H9 (cell line): ENCODE results near the gene CYP27B1. TPM values are rescaled to one million over a fixed set of nuclear protein-coding genes. Genes with fewer than 3 reads are reported as not detected.

Experiments used
- DNase-seq: peaks from one replicate; pipeline ENCODE4 v3.0.0-alpha.2; 2017
- H2AFZ ChIP-seq: one replicate; pipeline ENCODE4 v1.6.1; 2013; ENCODE audit warnings: mild to moderate bottlenecking, low read length, control low read depth, moderate library complexity
- H2AK5ac ChIP-seq: 2 replicates; pipeline ENCODE4 v1.6.1; 2013; ENCODE audit warnings: low read length, control low read depth, mixed read lengths; ENCODE audit not compliant: insufficient read length
- H2BK120ac ChIP-seq: one replicate; pipeline ENCODE4 v1.6.1; 2013; ENCODE audit warnings: low read depth, mild to moderate bottlenecking, low read length, control low read depth, inconsistent platforms; ENCODE audit not compliant: poor library complexity, severe bottlenecking
- H2BK12ac ChIP-seq: 2 replicates; pipeline ENCODE4 v1.6.1; 2013; ENCODE audit warnings: low read length, control low read depth, mixed read lengths, low read depth; ENCODE audit not compliant: insufficient read length
- H2BK15ac ChIP-seq: 2 replicates; pipeline ENCODE4 v1.6.1; 2013; ENCODE audit warnings: low read depth, low read length, control low read depth
- H2BK20ac ChIP-seq: one replicate; pipeline ENCODE4 v1.6.1; 2013; ENCODE audit warnings: low read depth, mild to moderate bottlenecking, low read length, control low read depth, inconsistent platforms; ENCODE audit not compliant: poor library complexity, severe bottlenecking
- H2BK5ac ChIP-seq: 2 replicates; pipeline ENCODE4 v1.6.1; 2013; ENCODE audit warnings: low read length, control low read depth, mixed read lengths; ENCODE audit not compliant: insufficient read length
- H3K14ac ChIP-seq: 2 replicates; pipeline ENCODE4 v1.6.1; 2013; ENCODE audit warnings: low read length, control low read depth; ENCODE audit not compliant: insufficient read depth
- H3K18ac ChIP-seq: 2 replicates; pipeline ENCODE4 v1.6.1; 2013; ENCODE audit warnings: low read depth, mild to moderate bottlenecking, mixed read lengths, low read length, control low read depth; ENCODE audit not compliant: insufficient read length
- H3K23ac ChIP-seq: 2 replicates; pipeline ENCODE4 v1.6.1; 2013; ENCODE audit warnings: low read length, control low read depth, mixed read lengths, low read depth; ENCODE audit not compliant: insufficient read length
- H3K23me2 ChIP-seq: 2 replicates; pipeline ENCODE4 v1.6.1; 2013; ENCODE audit warnings: low read depth, mild to moderate bottlenecking, mixed read lengths, low read length, control low read depth; ENCODE audit not compliant: insufficient read length, poor library complexity, severe bottlenecking
- H3K27ac ChIP-seq: 2 replicates; pipeline ENCODE4 v1.5.1; 2013; ENCODE audit warnings: low read length, control low read depth, mixed read lengths, low read depth; ENCODE audit not compliant: insufficient read length
- H3K27me3 ChIP-seq: 2 replicates; pipeline ENCODE4 v1.6.1; 2013; ENCODE audit warnings: low read length, control low read depth, inconsistent platforms; ENCODE audit not compliant: insufficient read depth
- H3K4ac ChIP-seq: 2 replicates; pipeline ENCODE4 v1.6.1; 2013; ENCODE audit warnings: low read depth, mild to moderate bottlenecking, control low read depth, inconsistent platforms, low read length, moderate library complexity
- H3K4me1 ChIP-seq: 2 replicates; pipeline ENCODE4 v1.6.1; 2013; ENCODE audit warnings: low read length, control low read depth, inconsistent platforms; ENCODE audit not compliant: insufficient read depth
- H3K4me2 ChIP-seq: 2 replicates; pipeline ENCODE4 v1.6.1; 2013; ENCODE audit warnings: low read length, control low read depth, mixed read lengths; ENCODE audit not compliant: insufficient read length, insufficient read depth
- H3K56ac ChIP-seq: 2 replicates; pipeline ENCODE4 v1.6.1; 2013; ENCODE audit warnings: low read depth, mild to moderate bottlenecking, mixed read lengths, low read length, control low read depth; ENCODE audit not compliant: insufficient read length
- H3K79me1 ChIP-seq: 2 replicates; pipeline ENCODE4 v1.6.1; 2013; ENCODE audit warnings: low read depth, mild to moderate bottlenecking, moderate library complexity, low read length, control low read depth, inconsistent platforms; ENCODE audit not compliant: insufficient read depth, poor library complexity, severe bottlenecking
- H3K79me2 ChIP-seq: 2 replicates; pipeline ENCODE4 v1.6.1; 2013; ENCODE audit warnings: low read length, control low read depth, inconsistent platforms; ENCODE audit not compliant: insufficient read depth
- H3K9ac ChIP-seq: 2 replicates; pipeline ENCODE4 v1.6.1; 2013; ENCODE audit warnings: low read length, control low read depth, mixed read lengths; ENCODE audit not compliant: insufficient read length; ENCODE audit errors: extremely low read depth
- H3K9me3 ChIP-seq: one replicate; pipeline ENCODE4 v1.6.1; 2013; ENCODE audit warnings: low read depth, low read length, inconsistent platforms; ENCODE audit not compliant: control insufficient read depth
- H3T11ph ChIP-seq: one replicate; pipeline ENCODE4 v1.6.1; 2013; ENCODE audit warnings: mild to moderate bottlenecking, low read length, control low read depth, inconsistent platforms
- H4K20me1 ChIP-seq: one replicate; pipeline ENCODE4 v1.6.1; 2013; ENCODE audit not compliant: control insufficient read depth, insufficient read length, insufficient read depth
- H4K5ac ChIP-seq: 2 replicates; pipeline ENCODE4 v1.6.1; 2013; ENCODE audit warnings: low read depth, mild to moderate bottlenecking, mixed read lengths, low read length, control low read depth; ENCODE audit not compliant: insufficient read length
- H4K8ac ChIP-seq: replicated peaks from 2 replicates; pipeline ENCODE4 v1.6.1; 2013; ENCODE audit warnings: low read length, control low read depth, mixed read lengths, low read depth; ENCODE audit not compliant: insufficient read length
- H4K91ac ChIP-seq: 2 replicates; pipeline ENCODE4 v1.6.1; 2013; ENCODE audit warnings: low read depth, mild to moderate bottlenecking, moderate library complexity, mixed read lengths, low read length, control low read depth; ENCODE audit not compliant: insufficient read length
- H3K27ac Mint-ChIP-seq, 3 experiments: 2 replicates in 2 of 3; 3 replicates in 1 of 3; pipeline ENCODE4 v1.8.0; 2020 to 2021; ENCODE audit warnings: mixed read lengths in 3 of 3, mild to moderate bottlenecking in 1 of 3, moderate library complexity in 1 of 3
- H3K27me3 Mint-ChIP-seq: 2 replicates; pipeline ENCODE4 v1.8.0; 2021; ENCODE audit warnings: low read depth, mild to moderate bottlenecking, moderate library complexity, mixed read lengths
- H3K36me3 Mint-ChIP-seq, 3 experiments: 2 replicates in 2 of 3; 3 replicates in 1 of 3; pipeline ENCODE4 v1.8.0; 2020 to 2021; ENCODE audit warnings: low read depth in 3 of 3, mixed read lengths in 3 of 3; ENCODE audit not compliant: insufficient read depth in 1 of 3
- H3K4me1 Mint-ChIP-seq, 2 experiments: 2 replicates each; pipeline ENCODE4 v1.8.0; 2020; ENCODE audit warnings: mixed read lengths in 2 of 2
- H3K4me3 Mint-ChIP-seq, 2 experiments: 2 replicates in 1 of 2; 3 replicates in 1 of 2; pipeline ENCODE4 v1.8.0; 2020 to 2021; ENCODE audit warnings: mild to moderate bottlenecking in 2 of 2, mixed read lengths in 2 of 2, moderate library complexity in 1 of 2
- H3K9me3 Mint-ChIP-seq, 2 experiments: 2 replicates in 1 of 2; 3 replicates in 1 of 2; pipeline ENCODE4 v1.8.0; 2020; ENCODE audit warnings: mild to moderate bottlenecking in 2 of 2, mixed read lengths in 2 of 2, moderate library complexity in 1 of 2
- WGBS: extraction: QIAGEN DNeasy Blood & Tissue Kit; methylation state at CpG from one replicate; pipeline ENCODE4 v1.1.7; 2013; ENCODE audit warnings: missing lambda C conversion rate, low lambda C conversion rate, mixed read lengths; ENCODE audit not compliant: insufficient read length; ENCODE audit errors: extremely low coverage; 5-methylcytosine and 5-hydroxymethylcytosine counted together
- total RNA-seq: library from RNA; stranded (reverse); gene quantifications from 2 replicates; pipeline ENCODE4 v1.2.1, GENCODE V29; 2021
- TF ChIP-seq, protein P1 (sequence below): fragments of 200-600 bp; sonication (generic); conservative IDR thresholded peaks from 3 replicates; pipeline ENCODE4 v1.8.0; 2021; ENCODE audit warnings: antibody characterized with exemption, mild to moderate bottlenecking

CYP27B1 gene
- total RNA-seq, 1 experiment from 2014 or later = 6.1 TPM

DNA sequence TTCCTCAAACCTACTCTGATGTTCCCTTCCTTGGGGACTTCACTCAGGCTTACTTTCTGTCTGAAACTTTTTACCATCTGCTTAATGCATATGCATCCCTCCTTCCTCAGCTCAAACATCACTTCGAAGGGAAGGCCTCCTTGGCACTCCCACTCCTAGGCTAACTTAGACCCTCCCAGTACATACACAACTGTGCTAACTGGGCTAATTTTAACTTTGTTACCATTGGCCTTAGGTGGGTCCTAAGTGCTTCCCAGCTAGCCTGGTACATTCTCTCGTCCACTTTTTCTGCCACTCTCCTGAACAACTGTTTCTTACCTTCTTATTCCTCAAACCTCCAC is 9.3 kb upstream of the CYP27B1 start:
- Histone ChIP-seq H3K79me2 (no peaks in the 10 kb centered on the region), H2AK5ac (no peak overlapping the region), H3K9me3 (no peaks in the 10 kb centered on the region), H4K5ac (no peak overlapping the region), H3K27ac (no peak overlapping the region), H2BK15ac (no peak overlapping the region), H3K27me3 (no peaks in the 10 kb centered on the region), H3T11ph (no peak overlapping the region), H3K4me2 (no peak overlapping the region), H4K91ac (no peak overlapping the region), H3K4me1 (no peaks in the 10 kb centered on the region), H3K56ac (no peak overlapping the region), H4K20me1 (no peaks in the 10 kb centered on the region), H2BK12ac (no peak overlapping the region), H3K79me1 (no peaks in the 10 kb centered on the region), H3K23me2 (peaks cover 8% of the 10 kb centered on the region), H3K9ac (no peak overlapping the region), H2BK120ac (no peak overlapping the region), H3K18ac (no peak overlapping the region), H3K14ac (no peak overlapping the region), H3K23ac (no peak overlapping the region), H4K8ac (no peak overlapping the region), H2BK5ac (no peak overlapping the region), H3K4ac (no peak overlapping the region), H2AFZ (no peak overlapping the region), H2BK20ac (no peak overlapping the region)
- Mint-ChIP-seq H3K9me3 (no peaks in the 10 kb centered on the region), H3K4me1 (peaks cover 7 to 10% of the 10 kb centered on the region in 2 experiments; a peak in 3 of 4 replicates), H3K27ac (no peak overlapping the region), H3K27me3 (peaks cover 7% of the 10 kb centered on the region; the same call in 1 of the 2 replicates), H3K36me3 (peaks cover under 1 to 9% (median 3%) of the 10 kb centered on the region in 3 experiments; a peak in 3 of 7 replicates), H3K4me3 (peak overlapping the region in 1 of 2 experiments; percentile 7; a peak in 1 of 5 replicates)
- no peak for DNase-seq
- WGBS = no CpG with 5 or more reads among the region's 2 CpGs
- TF ChIP-seq, protein P1, sequence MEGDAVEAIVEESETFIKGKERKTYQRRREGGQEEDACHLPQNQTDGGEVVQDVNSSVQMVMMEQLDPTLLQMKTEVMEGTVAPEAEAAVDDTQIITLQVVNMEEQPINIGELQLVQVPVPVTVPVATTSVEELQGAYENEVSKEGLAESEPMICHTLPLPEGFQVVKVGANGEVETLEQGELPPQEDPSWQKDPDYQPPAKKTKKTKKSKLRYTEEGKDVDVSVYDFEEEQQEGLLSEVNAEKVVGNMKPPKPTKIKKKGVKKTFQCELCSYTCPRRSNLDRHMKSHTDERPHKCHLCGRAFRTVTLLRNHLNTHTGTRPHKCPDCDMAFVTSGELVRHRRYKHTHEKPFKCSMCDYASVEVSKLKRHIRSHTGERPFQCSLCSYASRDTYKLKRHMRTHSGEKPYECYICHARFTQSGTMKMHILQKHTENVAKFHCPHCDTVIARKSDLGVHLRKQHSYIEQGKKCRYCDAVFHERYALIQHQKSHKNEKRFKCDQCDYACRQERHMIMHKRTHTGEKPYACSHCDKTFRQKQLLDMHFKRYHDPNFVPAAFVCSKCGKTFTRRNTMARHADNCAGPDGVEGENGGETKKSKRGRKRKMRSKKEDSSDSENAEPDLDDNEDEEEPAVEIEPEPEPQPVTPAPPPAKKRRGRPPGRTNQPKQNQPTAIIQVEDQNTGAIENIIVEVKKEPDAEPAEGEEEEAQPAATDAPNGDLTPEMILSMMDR = no peak
